ENCODE measurements around the gene PRRT1. TPM values are rescaled to one million over a fixed set of nuclear protein-coding genes. Genes with fewer than 3 reads are reported as not detected.

PRRT1 gene
- total and polyA plus RNA-seq, 4 donors, result 0.53 to 2.0 (median 0.97) TPM

DNA sequence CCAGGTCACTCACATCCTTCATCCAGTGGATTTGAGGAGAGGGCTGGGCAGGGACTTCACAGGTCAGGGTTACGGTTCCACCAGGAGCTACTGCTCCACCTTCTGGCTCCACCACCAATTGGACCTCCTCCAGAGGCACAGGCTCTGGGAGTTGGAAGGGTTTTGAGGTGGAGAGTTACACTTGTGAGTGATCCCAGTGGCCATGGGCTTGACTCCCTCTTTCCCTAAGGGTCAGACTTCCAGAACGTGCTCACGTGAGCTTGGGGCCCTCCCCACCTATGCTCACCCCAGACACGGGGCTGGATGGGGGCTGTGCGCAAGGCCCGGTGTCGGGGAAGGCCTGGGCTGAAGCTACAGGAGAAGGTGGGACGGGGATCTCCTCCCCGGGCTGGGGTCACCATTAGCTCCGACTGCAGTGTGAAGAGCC is 30.8 kb upstream of the PRRT1 start:
- H3K4me3 ChIP-seq, result no peak overlapping the region
- no peak overlapping the region for H3K9ac ChIP-seq (ENCODE audit: insufficient read depth in 1 of 2, low read length in 2 of 2)
- peak overlapping the region in 1 of 2 donors; percentile 28 for H3K27ac ChIP-seq (ENCODE audit: low read depth in 1 of 2, low read length in 1 of 2)
- peaks cover 0 to 31% (median 22%) of the 10 kb centered on the region in 4 donors for H3K36me3 ChIP-seq (ENCODE audit: control insufficient read depth in 4 of 4, insufficient read depth in 4 of 4, low read length in 4 of 4)
- H3K4me1 ChIP-seq (ENCODE audit: control insufficient read depth in 5 of 5, insufficient read depth in 5 of 5, low read length in 5 of 5), result peaks cover 0 to 32% (median 19%) of the 10 kb centered on the region in 5 donors
- DNase-seq (no peak), ATAC-seq (ENCODE audit: insufficient read depth, low FRiP score) (no peak)
- TF ChIP-seq, protein P1, sequence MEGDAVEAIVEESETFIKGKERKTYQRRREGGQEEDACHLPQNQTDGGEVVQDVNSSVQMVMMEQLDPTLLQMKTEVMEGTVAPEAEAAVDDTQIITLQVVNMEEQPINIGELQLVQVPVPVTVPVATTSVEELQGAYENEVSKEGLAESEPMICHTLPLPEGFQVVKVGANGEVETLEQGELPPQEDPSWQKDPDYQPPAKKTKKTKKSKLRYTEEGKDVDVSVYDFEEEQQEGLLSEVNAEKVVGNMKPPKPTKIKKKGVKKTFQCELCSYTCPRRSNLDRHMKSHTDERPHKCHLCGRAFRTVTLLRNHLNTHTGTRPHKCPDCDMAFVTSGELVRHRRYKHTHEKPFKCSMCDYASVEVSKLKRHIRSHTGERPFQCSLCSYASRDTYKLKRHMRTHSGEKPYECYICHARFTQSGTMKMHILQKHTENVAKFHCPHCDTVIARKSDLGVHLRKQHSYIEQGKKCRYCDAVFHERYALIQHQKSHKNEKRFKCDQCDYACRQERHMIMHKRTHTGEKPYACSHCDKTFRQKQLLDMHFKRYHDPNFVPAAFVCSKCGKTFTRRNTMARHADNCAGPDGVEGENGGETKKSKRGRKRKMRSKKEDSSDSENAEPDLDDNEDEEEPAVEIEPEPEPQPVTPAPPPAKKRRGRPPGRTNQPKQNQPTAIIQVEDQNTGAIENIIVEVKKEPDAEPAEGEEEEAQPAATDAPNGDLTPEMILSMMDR (IDR thresholded peaks at IDR 0.05; ENCODE audit: control extremely low read depth, extremely low read depth), result no peak
- no peaks in the 10 kb centered on the region for H3K9me3 ChIP-seq (ENCODE audit: control insufficient read depth in 4 of 4, insufficient read depth in 3 of 4, low read length in 3 of 4)
- WGBS, 2 donors, result 88 to 89% methylated on average over 10 of the region's 10 CpGs
- no peaks in the 10 kb centered on the region for H3K27me3 ChIP-seq (ENCODE audit: control insufficient read depth in 3 of 3, insufficient read depth in 3 of 3, low read length in 2 of 3)

DNA sequence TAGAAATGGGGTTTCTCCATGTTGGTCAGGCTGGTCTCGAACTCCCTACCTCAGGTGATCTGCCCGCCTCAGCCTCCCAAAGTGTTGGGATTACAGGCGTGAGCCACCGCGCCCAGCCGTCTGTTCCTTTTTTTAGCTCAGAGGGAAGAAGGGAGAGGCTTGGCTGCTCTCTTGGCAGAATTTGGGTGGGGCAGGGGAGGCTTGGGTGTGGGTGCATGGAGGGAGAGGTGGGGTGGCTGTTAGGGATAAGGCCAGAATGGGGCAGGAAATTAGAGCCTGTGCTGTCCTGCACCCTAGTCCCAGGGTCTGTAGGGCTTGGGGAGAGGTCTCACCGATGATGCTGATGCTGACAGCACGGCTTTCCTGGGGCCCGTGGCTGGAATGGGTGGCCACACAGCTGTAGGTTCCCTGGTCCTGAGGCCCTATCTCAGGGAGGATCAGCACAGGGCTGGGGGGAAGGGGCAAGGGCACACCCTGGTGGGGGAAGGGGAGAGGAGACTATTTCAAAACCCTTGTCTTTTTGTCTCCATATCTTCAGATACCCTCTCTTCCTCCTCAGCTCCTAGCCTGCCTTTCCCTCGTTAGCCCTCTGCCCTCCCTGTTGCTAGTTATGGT is 30.3 kb upstream of the PRRT1 start:
- Histone ChIP-seq H3K4me3 (no peak overlapping the region), H3K4me1 (ENCODE audit: control insufficient read depth in 5 of 5, insufficient read depth in 5 of 5, low read length in 5 of 5) (peaks cover under 1 to 37% (median 15%) of the 10 kb centered on the region in 5 donors), H3K36me3 (ENCODE audit: control insufficient read depth in 4 of 4, insufficient read depth in 4 of 4, low read length in 4 of 4) (peaks cover 0 to 26% (median 17%) of the 10 kb centered on the region in 4 donors), H3K27ac (ENCODE audit: low read depth in 1 of 2, low read length in 1 of 2) (peak overlapping the region in 1 of 2 donors; percentile 28), H3K27me3 (ENCODE audit: control insufficient read depth in 3 of 3, insufficient read depth in 3 of 3, low read length in 2 of 3) (no peaks in the 10 kb centered on the region), H3K9me3 (ENCODE audit: control insufficient read depth in 4 of 4, insufficient read depth in 3 of 4, low read length in 3 of 4) (no peaks in the 10 kb centered on the region), H3K9ac (ENCODE audit: insufficient read depth in 1 of 2, low read length in 2 of 2) (no peak overlapping the region)
- ATAC-seq (ENCODE audit: insufficient read depth, low FRiP score) (no peak), DNase-seq (no peak)
- TF ChIP-seq, protein P1 (IDR thresholded peaks at IDR 0.05; ENCODE audit: control extremely low read depth, extremely low read depth), result no peak
- WGBS, 2 donors, result 72 to 84% methylated on average over 10 of the region's 10 CpGs

DNA sequence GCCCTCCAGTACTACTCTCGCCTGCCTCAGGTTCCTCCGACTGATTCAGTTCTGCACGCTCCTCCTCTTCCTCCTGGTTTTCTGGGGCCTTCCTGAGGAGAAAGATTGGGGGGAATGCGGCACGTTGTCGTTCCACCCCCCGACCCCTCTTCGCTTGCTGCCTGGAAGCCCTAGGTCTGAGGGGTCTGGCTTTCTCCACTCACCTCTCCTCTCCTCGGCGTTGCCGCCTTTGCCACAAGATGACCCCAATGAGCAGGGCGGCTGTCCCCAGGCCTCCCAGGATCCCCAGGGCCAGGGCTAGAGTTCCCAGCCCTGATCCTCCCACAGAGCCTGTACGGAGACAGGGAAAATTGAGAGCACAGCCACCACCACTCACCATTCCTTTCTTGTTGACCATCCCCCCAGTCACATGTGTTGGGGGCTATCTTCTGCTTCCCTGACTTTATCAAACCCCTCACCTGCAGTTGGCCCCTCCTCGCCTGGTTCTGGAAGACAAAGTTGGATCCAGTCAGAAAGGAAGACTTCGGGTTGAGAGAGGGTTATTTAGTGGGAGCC is 29.5 kb upstream of the PRRT1 start:
- TF ChIP-seq, protein P1 (IDR thresholded peaks at IDR 0.05; ENCODE audit: control extremely low read depth, extremely low read depth), result no peak
- no peak overlapping the region for H3K27ac ChIP-seq (ENCODE audit: low read depth in 1 of 2, low read length in 1 of 2)
- H3K27me3 ChIP-seq (ENCODE audit: control insufficient read depth in 3 of 3, insufficient read depth in 3 of 3, low read length in 2 of 3), result no peaks in the 10 kb centered on the region
- H3K4me1 ChIP-seq (ENCODE audit: control insufficient read depth in 5 of 5, insufficient read depth in 5 of 5, low read length in 5 of 5), result peaks cover 7 to 38% (median 19%) of the 10 kb centered on the region in 5 donors
- no peak overlapping the region for H3K9ac ChIP-seq (ENCODE audit: insufficient read depth in 1 of 2, low read length in 2 of 2)
- no peak overlapping the region for H3K4me3 ChIP-seq
- WGBS, 2 donors, result 89 to 92% methylated on average over 15 of the region's 15 CpGs
- H3K36me3 ChIP-seq (ENCODE audit: control insufficient read depth in 4 of 4, insufficient read depth in 4 of 4, low read length in 4 of 4), result peaks cover 0 to 21% (median 13%) of the 10 kb centered on the region in 4 donors
- no peaks in the 10 kb centered on the region for H3K9me3 ChIP-seq (ENCODE audit: control insufficient read depth in 4 of 4, insufficient read depth in 3 of 4, low read length in 3 of 4)
- no peak for DNase-seq
- no peak for ATAC-seq (ENCODE audit: insufficient read depth, low FRiP score)

All from lung (tissue), 12 donors.